ENCODE data around the gene ANKRD33.

The ANKRD33 gene

GRCh38 chr12:51870504-51870903 is 17.4 kb upstream of the ANKRD33 start:
- Histone ChIP-seq H3K36me3 (no peaks in the 10 kb centered on the region), H3K27ac (no peak overlapping the region), H3K4me3 (no peak overlapping the region), H3K9me3 (no peaks in the 10 kb centered on the region), H3K4me1 (peaks cover 7 to 13% (median 11%) of the 10 kb centered on the region in 4 donors), H3K27me3 (peaks cover 0 to 66% of the 10 kb centered on the region in 2 donors)
- intact Hi-C loops (cut with DNase I; ENCODE audit: low total_unique reads), result no loop called here
- no peak for DNase-seq
- TF ChIP-seq, protein P1, sequence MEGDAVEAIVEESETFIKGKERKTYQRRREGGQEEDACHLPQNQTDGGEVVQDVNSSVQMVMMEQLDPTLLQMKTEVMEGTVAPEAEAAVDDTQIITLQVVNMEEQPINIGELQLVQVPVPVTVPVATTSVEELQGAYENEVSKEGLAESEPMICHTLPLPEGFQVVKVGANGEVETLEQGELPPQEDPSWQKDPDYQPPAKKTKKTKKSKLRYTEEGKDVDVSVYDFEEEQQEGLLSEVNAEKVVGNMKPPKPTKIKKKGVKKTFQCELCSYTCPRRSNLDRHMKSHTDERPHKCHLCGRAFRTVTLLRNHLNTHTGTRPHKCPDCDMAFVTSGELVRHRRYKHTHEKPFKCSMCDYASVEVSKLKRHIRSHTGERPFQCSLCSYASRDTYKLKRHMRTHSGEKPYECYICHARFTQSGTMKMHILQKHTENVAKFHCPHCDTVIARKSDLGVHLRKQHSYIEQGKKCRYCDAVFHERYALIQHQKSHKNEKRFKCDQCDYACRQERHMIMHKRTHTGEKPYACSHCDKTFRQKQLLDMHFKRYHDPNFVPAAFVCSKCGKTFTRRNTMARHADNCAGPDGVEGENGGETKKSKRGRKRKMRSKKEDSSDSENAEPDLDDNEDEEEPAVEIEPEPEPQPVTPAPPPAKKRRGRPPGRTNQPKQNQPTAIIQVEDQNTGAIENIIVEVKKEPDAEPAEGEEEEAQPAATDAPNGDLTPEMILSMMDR (IDR thresholded peaks at IDR 0.05), result no peak

GRCh38 chr12:51871126-51871525 is 16.8 kb upstream of the ANKRD33 start:
- TF ChIP-seq, protein P1 (IDR thresholded peaks at IDR 0.05), result no peak
- H3K4me3 ChIP-seq, result no peak overlapping the region
- peaks cover 7 to 13% (median 11%) of the 10 kb centered on the region in 4 donors for H3K4me1 ChIP-seq
- no peaks in the 10 kb centered on the region for H3K36me3 ChIP-seq
- H3K27me3 ChIP-seq, result peaks cover 0 to 63% of the 10 kb centered on the region in 2 donors
- H3K9me3 ChIP-seq, result no peaks in the 10 kb centered on the region
- peak in 1 of 2 donors; percentile 66 for DNase-seq
- intact Hi-C loops (cut with DNase I; ENCODE audit: low total_unique reads), result no loop called here
- H3K27ac ChIP-seq, result no peak overlapping the region

DNA sequence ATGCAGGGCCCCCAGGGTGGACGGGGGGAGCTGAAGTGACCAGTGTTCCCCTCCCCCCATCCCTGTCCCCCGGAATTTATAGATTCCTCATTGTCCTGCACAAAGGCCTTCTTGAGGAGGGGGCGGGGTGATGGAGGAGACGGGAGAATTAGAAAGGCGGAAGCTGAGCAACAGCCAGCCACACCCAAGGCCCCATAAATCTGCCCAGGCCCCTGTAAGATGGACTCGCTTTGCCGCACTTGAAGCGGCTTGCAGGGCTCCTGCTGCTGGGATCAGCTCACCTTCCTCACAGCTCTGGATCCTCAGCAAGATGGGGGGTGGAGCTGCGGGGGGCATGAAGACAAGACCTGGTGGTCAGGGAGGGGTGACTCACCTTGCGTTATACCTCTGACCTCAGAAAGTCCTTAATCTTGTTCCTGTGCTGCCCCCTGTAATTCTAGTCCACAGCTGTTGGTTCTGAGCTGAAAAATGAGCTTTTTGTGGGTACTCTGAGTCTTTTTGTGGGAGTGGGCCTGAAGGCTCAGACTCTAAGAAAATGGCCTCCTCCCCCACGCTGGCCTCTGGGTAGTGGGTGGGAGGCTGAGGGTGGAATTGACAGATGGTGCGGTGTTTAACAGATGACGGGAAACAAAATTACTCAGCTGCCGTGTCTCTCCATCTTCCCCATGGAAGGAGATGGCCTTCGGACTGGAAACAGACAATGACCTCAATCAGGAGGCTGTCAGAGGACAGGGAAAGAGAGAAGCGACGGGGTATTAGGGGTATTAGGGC is 15.8 kb upstream of the ANKRD33 start:
- H3K36me3 ChIP-seq, result no peaks in the 10 kb centered on the region
- H3K4me1 ChIP-seq, result peaks cover 7 to 13% (median 11%) of the 10 kb centered on the region in 4 donors
- no peak overlapping the region for H3K4me3 ChIP-seq
- peaks cover 0 to 63% of the 10 kb centered on the region in 2 donors for H3K27me3 ChIP-seq
- no peak for DNase-seq
- TF ChIP-seq, protein P1 (IDR thresholded peaks at IDR 0.05), result no peak
- intact Hi-C loops (cut with DNase I; ENCODE audit: low total_unique reads), result no loop called here
- no peaks in the 10 kb centered on the region for H3K9me3 ChIP-seq
- H3K27ac ChIP-seq, result no peak overlapping the region

GRCh38 chr12:51872689-51872981 is 15.3 kb upstream of the ANKRD33 start:
- no peak for DNase-seq
- intact Hi-C loops (cut with DNase I; ENCODE audit: low total_unique reads), result no loop called here
- H3K4me3 ChIP-seq, result no peak overlapping the region
- H3K27me3 ChIP-seq, result peaks cover 0 to 63% of the 10 kb centered on the region in 2 donors
- no peak overlapping the region for H3K27ac ChIP-seq
- TF ChIP-seq, protein P1 (IDR thresholded peaks at IDR 0.05), result no peak
- H3K36me3 ChIP-seq, result no peaks in the 10 kb centered on the region
- peaks cover 7 to 13% (median 11%) of the 10 kb centered on the region in 4 donors for H3K4me1 ChIP-seq
- H3K9me3 ChIP-seq, result no peaks in the 10 kb centered on the region

GRCh38 chr12:51873251-51873994 is 14.5 kb upstream of the ANKRD33 start:
- intact Hi-C loops (cut with DNase I; ENCODE audit: low total_unique reads), result no loop called here
- TF ChIP-seq, protein P1 (IDR thresholded peaks at IDR 0.05), result no peak
- peaks cover 7 to 12% (median 11%) of the 10 kb centered on the region in 4 donors for H3K4me1 ChIP-seq
- H3K36me3 ChIP-seq, result no peaks in the 10 kb centered on the region
- H3K4me3 ChIP-seq, result no peak overlapping the region
- DNase-seq, result no peak
- no peak overlapping the region for H3K27ac ChIP-seq
- H3K27me3 ChIP-seq, result peaks cover 0 to 55% of the 10 kb centered on the region in 2 donors
- H3K9me3 ChIP-seq, result no peaks in the 10 kb centered on the region

Data from tibial artery (tissue), 4 donors.